HepG2 (cell line): Measurements from ENCODE around the gene AREL1. TPM values are rescaled to one million over a fixed set of nuclear protein-coding genes. Genes with fewer than 3 reads are reported as not detected.

Experiments used
- CHD2 ChIP-seq: IDR thresholded peaks from 2 replicates; pipeline ENCODE4 v1.6.1; 2011; ENCODE audit warnings: low read depth, low read length, improper control_type of control experiment
- ESRRA ChIP-seq: sonication (generic); formaldehyde crosslinking; IDR thresholded peaks from 2 replicates; pipeline ENCODE4 v1.5.1; 2020; ENCODE audit warnings: mild to moderate bottlenecking, low read depth, missing genetic modification reagents
- GATAD1 ChIP-seq: IDR thresholded peaks from 2 replicates; pipeline ENCODE4 v1.6.1; 2016; ENCODE audit warnings: missing genetic modification reagents, missing compliant biosample characterization
- HHEX ChIP-seq: IDR thresholded peaks from 2 replicates; pipeline ENCODE4 v1.6.1; 2016; ENCODE audit warnings: control low read depth
- HOMEZ ChIP-seq: IDR thresholded peaks from 2 replicates; pipeline ENCODE4 v1.6.1; 2016; ENCODE audit warnings: low read depth
- ISL2 ChIP-seq: sonication (generic); formaldehyde crosslinking; IDR thresholded peaks from 2 replicates; pipeline ENCODE4 v1.5.0; 2020; ENCODE audit warnings: missing genetic modification reagents
- ONECUT2 ChIP-seq: sonication (generic); formaldehyde crosslinking; IDR thresholded peaks from 2 replicates; pipeline ENCODE4 v1.4.0; 2020; ENCODE audit warnings: missing genetic modification reagents
- THAP7 ChIP-seq: sonication (generic); formaldehyde crosslinking; IDR thresholded peaks from 2 replicates; pipeline ENCODE4 v1.8.1; 2023; ENCODE audit warnings: mild to moderate bottlenecking, missing genetic modification reagents
- ZKSCAN5 ChIP-seq: sonication (generic); formaldehyde crosslinking; IDR thresholded peaks from 2 replicates; pipeline ENCODE4 v1.5.1; 2020; ENCODE audit warnings: mild to moderate bottlenecking, missing genetic modification reagents
- ZNF709 ChIP-seq: sonication (generic); formaldehyde crosslinking; IDR thresholded peaks from 2 replicates; pipeline ENCODE4 v1.5.0; 2020; ENCODE audit warnings: mild to moderate bottlenecking, missing genetic modification reagents
- polyA plus RNA-seq, 8 experiments: library from polyadenylated mRNA; depleted of rRNA in 3 of 8; stranded (reverse) in 7 of 8; unstranded in 1 of 8; fragments of >200 nt; fragmentation: Illumina TruSeq in 4 of 8; extraction: Trizol in 4 of 8; gene quantifications; 2 replicates each; pipeline versions ENCODE4 v1.2.1 to v1.2.3, GENCODE V29; 2011 to 2016; ENCODE audit warnings: low read depth in 4 of 8, missing spikeins in 1 of 8, mixed read lengths in 1 of 8; ENCODE audit not compliant: insufficient read depth in 1 of 8
- total RNA-seq, 5 experiments: library from RNA; depleted of rRNA; stranded (reverse); fragments of >200 nt; fragmentation: Illumina TruSeq; extraction: Trizol; gene quantifications; 2 replicates each; pipeline ENCODE4 v1.2.3, GENCODE V29; 2016; ENCODE audit warnings: low read depth in 1 of 5
- TF ChIP-seq, protein P1 (sequence below): sonication (generic); formaldehyde crosslinking; IDR thresholded peaks from 2 replicates; pipeline ENCODE4 v1.5.0; 2020; ENCODE audit warnings: mild to moderate bottlenecking, missing genetic modification reagents
- TF ChIP-seq, protein P2 (sequence below): fragments of 450-650 bp; IDR thresholded peaks from 2 replicates; pipeline ENCODE4 v1.6.1; 2016

AREL1 gene
- total and polyA plus RNA-seq, 2 of the 13 experiments (the other 11 are each of a cell fraction or from before 2014, with no cell fraction given), result 21.3 to 25.4 TPM

DNA sequence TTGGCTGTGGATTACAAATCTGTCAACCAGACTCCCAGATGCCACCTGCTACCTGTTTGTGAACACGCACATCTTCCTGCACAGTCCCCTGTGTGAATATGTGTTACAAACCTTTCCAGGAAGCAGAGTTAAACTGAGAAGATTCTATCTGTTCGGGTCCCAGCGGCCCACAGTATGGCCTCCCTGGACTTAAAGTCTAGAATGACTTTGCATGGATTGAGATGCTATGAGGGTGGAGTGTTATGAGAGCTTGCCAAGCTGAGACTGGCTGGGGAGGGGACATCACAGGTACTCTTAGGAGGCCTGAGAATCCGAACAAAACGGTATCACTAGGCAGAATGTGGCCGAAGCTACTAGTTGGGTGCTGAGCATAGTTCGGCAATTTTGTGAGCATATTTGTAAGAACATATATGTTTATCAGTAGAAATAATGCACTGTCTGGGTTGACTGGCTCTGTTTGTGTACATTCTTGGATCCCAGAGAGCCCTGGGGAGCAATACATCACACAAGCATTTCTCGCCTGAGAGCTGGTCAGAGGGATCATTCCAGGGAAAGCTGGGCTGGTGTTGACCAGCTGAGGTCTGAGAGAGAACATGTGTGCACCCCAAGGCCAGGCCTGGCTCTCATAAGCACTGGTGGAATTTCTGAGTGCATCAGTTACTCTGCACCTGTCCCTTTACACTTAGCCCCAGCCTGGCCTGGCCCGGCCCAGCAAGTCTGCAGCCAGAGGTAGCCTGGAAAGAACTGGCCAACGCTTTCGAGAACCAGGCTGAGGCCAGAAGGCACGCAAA, 71.1 kb downstream of the AREL1 start (continued):
- TF ChIP-seq CHD2 (no peak), ZNF709 (CRISPR knock-in tag) (no peak), HHEX (CRISPR knock-in tag) (no peak), GATAD1 (CRISPR knock-in tag) (no peak), ONECUT2 (CRISPR knock-in tag) (no peak), ZKSCAN5 (CRISPR knock-in tag) (no peak), ESRRA (no peak), THAP7 (no peak), HOMEZ (CRISPR knock-in tag) (no peak), ISL2 (CRISPR knock-in tag) (no peak)
- TF ChIP-seq, protein P1, sequence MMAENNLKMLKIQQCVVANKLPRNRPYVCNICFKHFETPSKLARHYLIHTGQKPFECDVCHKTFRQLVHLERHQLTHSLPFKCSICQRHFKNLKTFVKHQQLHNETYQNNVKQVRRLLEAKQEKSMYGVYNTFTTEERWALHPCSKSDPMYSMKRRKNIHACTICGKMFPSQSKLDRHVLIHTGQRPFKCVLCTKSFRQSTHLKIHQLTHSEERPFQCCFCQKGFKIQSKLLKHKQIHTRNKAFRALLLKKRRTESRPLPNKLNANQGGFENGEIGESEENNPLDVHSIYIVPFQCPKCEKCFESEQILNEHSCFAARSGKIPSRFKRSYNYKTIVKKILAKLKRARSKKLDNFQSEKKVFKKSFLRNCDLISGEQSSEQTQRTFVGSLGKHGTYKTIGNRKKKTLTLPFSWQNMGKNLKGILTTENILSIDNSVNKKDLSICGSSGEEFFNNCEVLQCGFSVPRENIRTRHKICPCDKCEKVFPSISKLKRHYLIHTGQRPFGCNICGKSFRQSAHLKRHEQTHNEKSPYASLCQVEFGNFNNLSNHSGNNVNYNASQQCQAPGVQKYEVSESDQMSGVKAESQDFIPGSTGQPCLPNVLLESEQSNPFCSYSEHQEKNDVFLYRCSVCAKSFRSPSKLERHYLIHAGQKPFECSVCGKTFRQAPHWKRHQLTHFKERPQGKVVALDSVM (CRISPR knock-in tag), result no peak
- TF ChIP-seq, protein P2, sequence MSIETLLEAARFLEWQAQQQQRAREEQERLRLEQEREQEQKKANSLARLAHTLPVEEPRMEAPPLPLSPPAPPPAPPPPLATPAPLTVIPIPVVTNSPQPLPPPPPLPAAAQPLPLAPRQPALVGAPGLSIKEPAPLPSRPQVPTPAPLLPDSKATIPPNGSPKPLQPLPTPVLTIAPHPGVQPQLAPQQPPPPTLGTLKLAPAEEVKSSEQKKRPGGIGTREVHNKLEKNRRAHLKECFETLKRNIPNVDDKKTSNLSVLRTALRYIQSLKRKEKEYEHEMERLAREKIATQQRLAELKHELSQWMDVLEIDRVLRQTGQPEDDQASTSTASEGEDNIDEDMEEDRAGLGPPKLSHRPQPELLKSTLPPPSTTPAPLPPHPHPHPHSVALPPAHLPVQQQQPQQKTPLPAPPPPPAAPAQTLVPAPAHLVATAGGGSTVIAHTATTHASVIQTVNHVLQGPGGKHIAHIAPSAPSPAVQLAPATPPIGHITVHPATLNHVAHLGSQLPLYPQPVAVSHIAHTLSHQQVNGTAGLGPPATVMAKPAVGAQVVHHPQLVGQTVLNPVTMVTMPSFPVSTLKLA, result no peak
- TF ChIP-seq, all 625 proteins: peak for 0
